Thymus (tissue), 11 donors: ENCODE data around the gene KDM6B. TPM values are rescaled to one million over a fixed set of nuclear protein-coding genes. Genes with fewer than 3 reads are reported as not detected.
A peak's percentile ranks its signal among the peaks of the same experiment; 100 is the strongest.

Experiments used
- DNase-seq, 9 donors: peaks; one replicate each; pipeline ENCODE4 v3.0.0-alpha.2; 2013; ENCODE audit warnings: low spot score in 9 of 9, low read depth in 6 of 9, missing footprints in 1 of 9
- H3K27ac ChIP-seq, 2 donors: one replicate each; pipeline ENCODE4 v1.5.1; 2013; ENCODE audit warnings: control low read depth in 1 of 2, low read depth in 1 of 2, low read length in 1 of 2, mild to moderate bottlenecking in 1 of 2, moderate library complexity in 1 of 2
- H3K27me3 ChIP-seq, 2 donors: one replicate each; pipeline ENCODE4 v1.5.1; 2013; ENCODE audit warnings: low read length in 1 of 2; ENCODE audit not compliant: control insufficient read depth in 2 of 2, insufficient read depth in 1 of 2
- H3K36me3 ChIP-seq, 2 donors: one replicate each; pipeline ENCODE4 v1.5.1; 2013; ENCODE audit warnings: low read length in 1 of 2, mild to moderate bottlenecking in 1 of 2, moderate library complexity in 1 of 2; ENCODE audit not compliant: control insufficient read depth in 2 of 2, insufficient read depth in 2 of 2
- H3K4me1 ChIP-seq, 2 donors: one replicate each; pipeline ENCODE4 v1.5.1; 2013; ENCODE audit warnings: low read length in 2 of 2; ENCODE audit not compliant: control insufficient read depth in 2 of 2, insufficient read depth in 2 of 2
- H3K4me3 ChIP-seq, 2 donors: one replicate each; pipeline ENCODE4 v1.5.1; 2013; ENCODE audit warnings: low read length in 2 of 2, control low read depth in 1 of 2, mild to moderate bottlenecking in 1 of 2
- H3K9me3 ChIP-seq, 2 donors: one replicate each; pipeline ENCODE4 v1.5.1; 2013; ENCODE audit warnings: low read length in 1 of 2, mild to moderate bottlenecking in 1 of 2; ENCODE audit not compliant: control insufficient read depth in 2 of 2, insufficient read depth in 1 of 2
- WGBS: extraction: QIAGEN DNeasy Blood & Tissue Kit; methylation state at CpG from one replicate; pipeline ENCODE4 v1.1.7; 2013; 5-methylcytosine and 5-hydroxymethylcytosine counted together
- polyA plus RNA-seq: library from polyadenylated mRNA; stranded (reverse); fragments of 200-250 nt; gene quantifications from one replicate; pipeline ENCODE4 v1.2.3, GENCODE V29; 2013
- total RNA-seq: library from RNA; stranded (reverse); fragments of 120-200 nt; gene quantifications from one replicate; pipeline ENCODE4 v1.2.4, GENCODE V29; 2013
- donor health status: healthy.

KDM6B gene
- total and polyA plus RNA-seq, 2 donors = 6.3 to 16.3 TPM

DNA sequence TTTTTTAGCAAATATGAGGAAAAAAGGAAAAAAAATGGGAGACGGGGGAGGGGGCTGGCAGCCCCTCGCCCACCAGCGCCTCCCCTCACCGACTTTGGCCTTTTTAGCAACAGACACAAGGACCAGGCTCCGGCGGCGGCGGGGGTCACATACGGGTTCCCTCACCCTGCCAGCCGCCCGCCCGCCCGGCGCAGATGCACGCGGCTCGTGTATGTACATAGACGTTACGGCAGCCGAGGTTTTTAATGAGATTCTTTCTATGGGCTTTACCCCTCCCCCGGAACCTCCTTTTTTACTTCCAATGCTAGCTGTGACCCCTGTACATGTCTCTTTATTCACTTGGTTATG is 19.6 kb downstream of the KDM6B start:
- peaks cover 67 to 68% of the 10 kb centered on the region in 2 donors for H3K36me3 ChIP-seq
- peaks cover 27 to 53% of the 10 kb centered on the region in 2 donors for H3K4me1 ChIP-seq
- no peak for DNase-seq
- WGBS = 97% methylated on average over 21 of the region's 21 CpGs
- peaks cover 0 to 17% of the 10 kb centered on the region in 2 donors for H3K9me3 ChIP-seq
- H3K27me3 ChIP-seq = no peaks in the 10 kb centered on the region
- no peak overlapping the region for H3K4me3 ChIP-seq
- H3K27ac ChIP-seq = no peak overlapping the region

DNA sequence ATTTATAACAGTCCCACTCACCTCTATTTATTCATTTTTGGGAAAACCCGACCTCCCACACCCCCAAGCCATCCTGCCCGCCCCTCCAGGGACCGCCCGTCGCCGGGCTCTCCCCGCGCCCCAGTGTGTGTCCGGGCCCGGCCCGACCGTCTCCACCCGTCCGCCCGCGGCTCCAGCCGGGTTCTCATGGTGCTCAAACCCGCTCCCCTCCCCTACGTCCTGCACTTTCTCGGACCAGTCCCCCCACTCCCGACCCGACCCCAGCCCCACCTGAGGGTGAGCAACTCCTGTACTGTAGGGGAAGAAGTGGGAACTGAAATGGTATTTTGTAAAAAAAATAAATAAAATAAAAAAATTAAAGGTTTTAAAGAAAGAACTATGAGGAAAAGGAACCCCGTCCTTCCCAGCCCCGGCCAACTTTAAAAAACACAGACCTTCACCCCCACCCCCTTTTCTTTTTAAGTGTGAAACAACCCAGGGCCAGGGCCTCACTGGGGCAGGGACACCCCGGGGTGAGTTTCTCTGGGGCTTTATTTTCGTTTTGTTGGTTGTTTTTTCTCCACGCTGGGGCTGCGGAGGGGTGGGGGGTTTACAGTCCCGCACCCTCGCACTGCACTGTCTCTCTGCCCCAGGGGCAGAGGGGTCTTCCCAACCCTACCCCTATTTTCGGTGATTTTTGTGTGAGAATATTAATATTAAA is 20.2 kb downstream of the KDM6B start:
- H3K4me3 ChIP-seq = no peak overlapping the region
- peaks cover 61 to 62% of the 10 kb centered on the region in 2 donors for H3K36me3 ChIP-seq
- no peak for DNase-seq
- peaks cover 28 to 58% of the 10 kb centered on the region in 2 donors for H3K4me1 ChIP-seq
- H3K27ac ChIP-seq = peak overlapping the region in 1 of 2 donors; percentile 33
- peaks cover 0 to 17% of the 10 kb centered on the region in 2 donors for H3K9me3 ChIP-seq
- no peaks in the 10 kb centered on the region for H3K27me3 ChIP-seq
- WGBS = 96% methylated on average over 31 of the region's 31 CpGs

DNA sequence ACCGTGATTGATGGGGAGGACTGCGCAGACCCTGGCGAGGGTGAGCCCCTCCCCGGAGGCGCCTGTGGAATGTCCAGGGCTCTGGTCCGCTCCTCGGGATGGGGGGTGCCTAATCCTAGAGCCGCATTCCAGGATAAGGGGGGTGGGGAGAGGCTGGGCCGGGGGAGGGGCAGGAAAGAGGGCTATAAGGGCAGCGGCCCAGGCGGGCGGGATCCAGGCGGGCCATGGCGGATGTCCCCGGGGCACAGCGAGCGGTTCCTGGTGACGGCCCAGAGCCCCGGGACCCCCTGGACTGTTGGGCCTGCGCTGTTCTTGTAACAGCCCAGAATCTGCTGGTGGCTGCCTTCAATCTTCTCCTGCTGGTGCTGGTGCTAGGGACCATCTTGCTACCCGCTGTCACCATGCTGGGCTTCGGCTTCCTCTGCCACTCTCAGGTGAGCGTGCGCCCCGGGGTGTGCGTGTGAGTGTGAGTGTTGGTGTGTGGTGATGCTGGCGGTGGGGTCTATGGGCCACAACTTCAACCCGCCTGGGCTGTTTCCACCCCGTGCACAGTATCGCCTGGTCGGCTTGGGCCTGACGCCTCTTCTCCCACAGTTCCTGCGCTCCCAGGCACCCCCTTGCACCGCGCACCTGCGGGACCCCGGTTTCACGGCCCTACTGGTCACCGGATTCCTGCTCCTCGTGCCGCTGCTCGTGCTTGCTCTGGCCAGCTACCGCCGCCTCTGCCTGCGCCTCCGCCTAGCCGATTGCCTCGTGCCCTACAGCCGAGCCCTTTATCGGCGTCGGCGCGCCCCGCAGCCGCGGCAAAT is 21.0 kb downstream of the KDM6B start, which contains the start of gene TMEM88:
Gene TMEM88, plus strand, starts transcription at position 216 of the 809 bp plus-strand sequence. Its CDS starts 9 bp downstream, at position 225.
- Histone ChIP-seq H3K36me3 (peaks cover 53 to 58% of the 10 kb centered on the region in 2 donors), H3K9me3 (peaks cover 0 to 17% of the 10 kb centered on the region in 2 donors), H3K4me3 (no peak within 1 kb of the TSS), H3K27me3 (no peaks in the 10 kb centered on the region), H3K27ac (peak within 1 kb of the TSS in 1 of 2 donors; percentile 48), H3K4me1 (peaks cover 28 to 53% of the 10 kb centered on the region in 2 donors)
- DNase-seq = no peak
- WGBS = 95% methylated on average over 57 of the region's 57 CpGs

DNA sequence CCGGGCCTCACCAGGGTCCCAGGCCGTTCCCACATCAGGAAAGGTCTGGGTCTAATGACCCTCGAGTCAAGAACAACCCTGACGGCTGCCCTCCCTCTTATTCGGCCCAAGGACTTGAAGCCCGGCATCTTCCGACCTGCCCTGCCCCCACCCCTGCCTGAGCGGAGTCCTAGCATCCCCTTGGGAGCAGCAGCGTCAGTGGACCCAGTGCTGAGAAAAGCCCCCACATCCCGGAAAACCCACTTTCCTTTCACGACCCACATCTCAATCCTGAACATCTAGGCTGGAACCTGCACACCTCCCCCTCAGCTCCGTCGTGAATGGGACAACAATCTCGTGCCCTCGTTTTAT is 21.6 kb downstream of the KDM6B start:
- Histone ChIP-seq H3K9me3 (peaks cover 0 to 17% of the 10 kb centered on the region in 2 donors), H3K27me3 (no peaks in the 10 kb centered on the region), H3K4me3 (no peak overlapping the region), H3K4me1 (peaks cover 27 to 48% of the 10 kb centered on the region in 2 donors), H3K36me3 (peaks cover 48 to 52% of the 10 kb centered on the region in 2 donors), H3K27ac (peak overlapping the region in 1 of 2 donors; percentile 48)
- no peak for DNase-seq
- 66% methylated on average over 15 of the region's 15 CpGs for WGBS

DNA sequence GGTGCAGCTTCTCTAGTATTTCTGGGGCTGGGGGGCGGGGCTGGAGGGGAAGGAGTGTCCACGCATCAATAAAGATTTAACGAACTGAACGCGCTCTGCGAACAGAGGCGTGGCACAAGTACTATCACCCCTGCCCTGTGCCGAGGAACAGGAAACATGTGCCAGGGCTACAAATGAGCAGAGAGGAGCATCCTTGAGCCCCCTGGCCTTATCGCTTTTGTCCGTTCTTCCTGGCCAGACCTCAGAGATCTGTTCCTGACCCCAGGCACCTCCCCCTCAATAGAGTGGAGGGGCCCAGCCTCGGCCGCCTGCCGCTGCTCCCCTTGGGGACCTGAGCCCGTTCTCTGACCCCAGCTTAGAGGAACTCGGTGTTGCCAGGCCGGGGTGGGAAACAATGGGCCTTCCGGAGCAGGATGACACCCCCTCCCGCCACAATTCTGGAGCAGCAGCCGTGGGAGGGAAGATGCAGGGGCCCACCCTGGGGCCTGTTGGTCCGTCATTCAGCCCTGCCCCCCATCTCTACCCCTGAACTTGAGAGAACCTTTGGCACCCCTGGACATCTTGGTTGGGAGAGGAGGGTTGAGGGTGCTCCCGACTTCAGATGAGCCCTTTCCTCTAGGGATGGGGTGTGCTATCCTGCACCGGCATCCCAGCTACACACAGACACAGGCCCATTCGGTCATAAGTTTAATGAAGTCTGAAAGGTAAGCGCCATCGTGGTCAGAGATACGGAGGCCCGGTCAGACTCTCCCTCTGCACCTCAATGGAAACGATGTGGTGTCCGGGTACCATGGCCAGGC is 22.2 kb downstream of the KDM6B start:
- H3K4me1 ChIP-seq = peaks cover 21 to 43% of the 10 kb centered on the region in 2 donors
- no peaks in the 10 kb centered on the region for H3K27me3 ChIP-seq
- H3K4me3 ChIP-seq = peak overlapping the region; percentile 69 to 96
- WGBS = 20% methylated on average over 29 of the region's 29 CpGs
- peaks cover 0 to 16% of the 10 kb centered on the region in 2 donors for H3K9me3 ChIP-seq
- H3K27ac ChIP-seq = peak overlapping the region; percentile 98
- no peak for DNase-seq
- H3K36me3 ChIP-seq = peaks cover 43 to 48% of the 10 kb centered on the region in 2 donors

DNA sequence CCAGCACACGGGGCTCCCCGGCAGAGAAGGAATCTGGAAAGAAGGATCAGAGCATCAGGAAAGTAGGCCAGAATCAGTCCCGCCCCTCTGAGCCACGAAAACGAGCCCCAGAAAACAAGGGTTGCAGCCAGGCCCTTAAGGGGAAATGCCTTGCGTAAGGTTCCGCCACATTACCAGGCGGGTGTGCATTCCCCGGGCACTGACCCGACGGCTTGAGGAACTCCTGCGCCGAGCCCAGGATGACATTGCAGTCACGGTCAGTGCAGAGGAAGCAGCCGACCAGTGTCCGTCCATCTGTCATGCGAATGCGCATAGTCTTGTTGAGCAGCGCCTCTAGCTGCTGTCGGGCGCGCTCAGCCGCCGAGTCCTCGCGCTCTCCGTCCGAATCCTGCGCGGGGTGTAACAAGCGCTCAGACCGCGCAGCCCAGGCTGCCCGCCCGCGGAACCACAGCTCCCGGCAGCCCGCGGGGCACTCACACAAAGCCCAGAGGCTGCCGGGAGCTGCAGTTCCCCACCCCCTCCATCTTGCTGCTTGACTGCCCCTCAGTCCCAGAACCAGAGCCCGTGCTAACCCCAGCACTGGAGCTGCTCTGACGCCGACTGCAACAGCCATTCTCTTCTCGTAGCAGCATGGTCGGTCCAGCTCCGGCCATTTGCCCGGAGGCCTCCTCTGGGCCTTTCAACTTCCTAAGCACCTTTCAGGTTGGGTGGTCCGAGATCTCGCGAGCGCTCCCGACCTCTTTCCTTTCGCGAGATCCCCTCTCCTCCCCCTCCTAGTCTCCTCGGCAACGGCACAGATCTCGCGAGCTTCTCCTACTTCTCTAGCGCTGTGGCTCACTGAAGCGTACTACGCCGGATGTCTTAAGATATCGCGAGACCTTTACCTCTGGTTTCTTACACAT is 23.0 kb downstream of the KDM6B start, which contains the start of gene NAA38:
Gene NAA38, minus strand, starts transcription at position 749 of the 902 bp plus-strand sequence. Its CDS starts 96 bp downstream, at position 653.
- Histone ChIP-seq H3K4me3 (peak within 1 kb of the TSS; percentile 69 to 96), H3K36me3 (peaks cover 36 to 46% of the 10 kb centered on the region in 2 donors), H3K27ac (peak within 1 kb of the TSS; percentile 98), H3K9me3 (peaks cover 0 to 8% of the 10 kb centered on the region in 2 donors), H3K27me3 (no peaks in the 10 kb centered on the region), H3K4me1 (peaks cover 16 to 35% of the 10 kb centered on the region in 2 donors)
- under 1% methylated on average over 64 of the region's 64 CpGs for WGBS
- DNase-seq = peak; percentile 98 to 100 (median 99)

DNA sequence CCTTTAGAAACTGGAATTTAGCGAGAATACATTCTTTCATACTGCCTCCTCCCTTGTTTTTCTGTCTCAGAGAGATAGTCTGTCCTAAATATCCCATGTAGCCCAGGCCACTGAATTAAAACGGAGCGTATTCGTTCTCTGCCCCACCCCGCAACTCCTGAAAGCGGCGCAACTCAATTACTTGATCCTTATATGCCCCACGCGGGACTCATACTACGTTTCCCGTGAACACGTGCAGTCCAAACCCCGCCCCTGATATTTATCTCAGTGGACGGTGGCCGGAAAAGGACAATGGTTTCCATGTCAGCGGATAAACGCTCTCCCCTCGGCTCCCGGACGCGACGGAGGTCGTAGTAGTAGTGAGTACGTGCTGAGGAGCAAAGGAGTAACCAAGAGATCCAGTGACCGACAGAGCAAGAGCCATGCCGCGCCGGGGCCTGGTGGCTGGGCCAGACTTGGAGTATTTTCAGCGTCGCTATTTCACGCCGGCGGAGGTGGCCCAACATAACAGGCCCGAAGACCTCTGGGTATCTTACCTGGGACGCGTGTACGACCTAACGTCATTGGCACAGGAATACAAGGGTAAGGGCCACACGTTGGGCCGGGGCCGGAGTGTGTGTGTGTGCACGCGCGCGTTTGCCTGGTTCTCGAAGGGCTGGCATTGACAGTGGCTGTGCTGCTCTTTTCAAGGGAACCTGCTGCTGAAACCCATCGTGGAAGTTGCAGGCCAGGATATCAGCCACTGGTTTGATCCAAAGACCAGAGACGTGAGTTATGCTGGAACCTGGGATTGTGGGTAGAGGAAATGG is 23.9 kb downstream of the KDM6B start, which contains the start of gene CYB5D1:
Gene CYB5D1, plus strand, starts transcription at position 291 of the 809 bp plus-strand sequence. Its CDS starts 132 bp downstream, at position 423.
- Histone ChIP-seq H3K4me3 (peak within 1 kb of the TSS; percentile 69 to 96), H3K27me3 (no peaks in the 10 kb centered on the region), H3K27ac (peak within 1 kb of the TSS; percentile 98), H3K36me3 (peaks cover 27 to 40% of the 10 kb centered on the region in 2 donors), H3K4me1 (peaks cover 16 to 29% of the 10 kb centered on the region in 2 donors), H3K9me3 (peaks cover 0 to 8% of the 10 kb centered on the region in 2 donors)
- DNase-seq = peak in 7 of 9 donors; percentile 89 to 98 (median 93)
- 5% methylated on average over 48 of the region's 48 CpGs for WGBS
